Neural cell (in vitro differentiated cells): ENCODE measurements around the gene TMEM168. TPM values are rescaled to one million over a fixed set of nuclear protein-coding genes. Genes with fewer than 3 reads are reported as not detected.

Source experiments
- H2AFZ ChIP-seq: fragments of 200-600, 300-800 bp; sonication (generic), shearing (Covaris generic); 2 replicates; pipeline ENCODE4 v1.6.0; 2014; ENCODE audit warnings: low read depth, mild to moderate bottlenecking, antibody characterized with exemption, low read length, moderate library complexity
- H3F3A ChIP-seq: fragments of 200-600 bp; shearing (Covaris generic); 2 replicates; pipeline ENCODE4 v1.6.1; 2016; ENCODE audit warnings: mild to moderate bottlenecking, moderate library complexity, mixed read lengths, antibody characterized with exemption, low read length; ENCODE audit not compliant: insufficient read depth, poor library complexity, severe bottlenecking
- H3K27ac ChIP-seq: fragments of 200-600, 300-800 bp; sonication (generic), shearing (Covaris generic); 2 replicates; pipeline ENCODE4 v1.5.1; 2014; ENCODE audit warnings: mild to moderate bottlenecking, low read length, moderate library complexity
- H3K27me3 ChIP-seq: fragments of 300-800, 200-600 bp; sonication (generic), shearing (Covaris generic); 2 replicates; pipeline ENCODE4 v1.6.0; 2014; ENCODE audit warnings: mild to moderate bottlenecking, low read depth, low read length, moderate library complexity; ENCODE audit not compliant: insufficient read depth
- H3K36me3 ChIP-seq: fragments of 300-800, 200-600 bp; sonication (generic), shearing (Covaris generic); 2 replicates; pipeline ENCODE4 v1.5.1; 2014; ENCODE audit warnings: mild to moderate bottlenecking, antibody characterized with exemption, low read length, moderate library complexity; ENCODE audit not compliant: insufficient read depth
- H3K4me2 ChIP-seq: fragments of 300-800, 200-600 bp; sonication (generic), shearing (Covaris generic); 2 replicates; pipeline ENCODE4 v1.6.0; 2014; ENCODE audit warnings: mild to moderate bottlenecking, low read length
- H3K4me3 ChIP-seq: fragments of 300-800, 200-600 bp; sonication (generic), shearing (Covaris generic); 2 replicates; pipeline ENCODE4 v1.5.1; 2014; ENCODE audit warnings: mild to moderate bottlenecking, low read length, moderate library complexity
- H3K79me2 ChIP-seq: fragments of 200-600 bp; shearing (Covaris generic); replicated peaks from 2 replicates; pipeline ENCODE4 v1.6.0; 2014; ENCODE audit warnings: mild to moderate bottlenecking, low read length, moderate library complexity; ENCODE audit not compliant: insufficient read depth
- H3K9ac ChIP-seq: fragments of 300-800, 200-600 bp; sonication (generic), shearing (Covaris generic); 2 replicates; pipeline ENCODE4 v1.6.1; 2016; ENCODE audit warnings: mild to moderate bottlenecking, low read length, mixed read lengths
- H3K9me2 ChIP-seq: fragments of 200-600 bp; shearing (Covaris generic); 2 replicates; pipeline ENCODE4 v1.6.1; 2016; ENCODE audit warnings: mild to moderate bottlenecking, low read length, mixed read lengths; ENCODE audit not compliant: insufficient read depth
- H3K9me3 ChIP-seq: fragments of 200-600, 300-800 bp; sonication (generic), shearing (Covaris generic); 2 replicates; pipeline ENCODE4 v1.6.1; 2016; ENCODE audit warnings: mild to moderate bottlenecking, mixed run types, low read length, moderate library complexity, mixed read lengths
- H4K20me1 ChIP-seq: fragments of 200-600 bp; shearing (Covaris generic); 2 replicates; pipeline ENCODE4 v1.6.1; 2016; ENCODE audit warnings: mild to moderate bottlenecking, mixed run types; ENCODE audit not compliant: insufficient read depth
- CTCF ChIP-seq: fragments of 450-650 bp; IDR thresholded peaks from 2 replicates; pipeline ENCODE4 v1.5.1; 2014; ENCODE audit warnings: antibody characterized with exemption, mild to moderate bottlenecking, moderate library complexity; ENCODE audit not compliant: poor library complexity, severe bottlenecking
- EP300 ChIP-seq: fragments of 450-650 bp; conservative IDR thresholded peaks from 2 replicates; pipeline ENCODE4 v1.6.1; 2014; ENCODE audit warnings: antibody characterized with exemption, mild to moderate bottlenecking, moderate library complexity; ENCODE audit not compliant: poor library complexity, severe bottlenecking
- EZH2 ChIP-seq: fragments of 200-600, 300-800 bp; shearing (Covaris generic), sonication (generic); IDR thresholded peaks from 2 replicates; pipeline ENCODE4 v1.6.1; 2014; ENCODE audit warnings: antibody characterized with exemption, low read length, borderline replicate concordance, mild to moderate bottlenecking; ENCODE audit not compliant: insufficient read depth, poor library complexity, severe bottlenecking
- MXI1 ChIP-seq: fragments of 450-650 bp; conservative IDR thresholded peaks from 2 replicates; pipeline ENCODE4 v1.6.1; 2014; ENCODE audit warnings: antibody characterized with exemption, mild to moderate bottlenecking; ENCODE audit not compliant: poor library complexity, severe bottlenecking
- POLR2AphosphoS5 ChIP-seq: IDR thresholded peaks from 2 replicates; pipeline ENCODE4 v1.6.1; 2012
- RAD21 ChIP-seq: fragments of 450-650 bp; conservative IDR thresholded peaks from 2 replicates; pipeline ENCODE4 v1.6.1; 2014; ENCODE audit warnings: antibody characterized with exemption, mild to moderate bottlenecking, moderate library complexity
- REST ChIP-seq: IDR thresholded peaks from 2 replicates; pipeline ENCODE4 v1.6.1; 2012; ENCODE audit warnings: borderline replicate concordance
- SMC3 ChIP-seq: fragments of 450-650 bp; conservative IDR thresholded peaks from 2 replicates; pipeline ENCODE4 v1.6.1; 2014; ENCODE audit warnings: antibody characterized with exemption, mild to moderate bottlenecking, moderate library complexity; ENCODE audit not compliant: poor library complexity
- TAF1 ChIP-seq: IDR thresholded peaks from 2 replicates; pipeline ENCODE4 v1.6.1; 2012; ENCODE audit warnings: low read depth
- polyA plus RNA-seq: library from polyadenylated mRNA; depleted of rRNA; stranded (reverse); fragments of >200 nt; gene quantifications from 2 replicates; pipeline ENCODE4 v1.2.3, GENCODE V29; 2014

The TMEM168 gene
- polyA plus RNA-seq, 1 donor from 2014 or later = 21.9 TPM

- Histone ChIP-seq H3K4me3 (no peak overlapping the region), H3K79me2 (no peaks in the 10 kb centered on the region), H3K27ac (no peak overlapping the region), H3K4me2 (no peak overlapping the region), H4K20me1 (no peaks in the 10 kb centered on the region), H3F3A (no peaks in the 10 kb centered on the region), H2AFZ (no peak overlapping the region), H3K9me3 (no peaks in the 10 kb centered on the region), H3K9me2 (no peaks in the 10 kb centered on the region), H3K9ac (no peak overlapping the region), H3K36me3 (no peaks in the 10 kb centered on the region), H3K27me3 (no peaks in the 10 kb centered on the region)
- TF ChIP-seq CTCF (no peak), TAF1 (no peak), EP300 (no peak), SMC3 (no peak), EZH2 (no peak), RAD21 (no peak), POLR2AphosphoS5 (no peak), MXI1 (no peak), REST (no peak)
Observed at GRCh38 chr7:112744818-112745217, 45.4 kb downstream of the TMEM168 start.

- Histone ChIP-seq H3F3A (no peaks in the 10 kb centered on the region), H3K4me2 (no peak overlapping the region), H4K20me1 (no peaks in the 10 kb centered on the region), H2AFZ (no peak overlapping the region), H3K9ac (no peak overlapping the region), H3K36me3 (no peaks in the 10 kb centered on the region), H3K9me2 (no peaks in the 10 kb centered on the region), H3K27ac (no peak overlapping the region), H3K4me3 (no peak overlapping the region), H3K9me3 (no peaks in the 10 kb centered on the region), H3K27me3 (no peaks in the 10 kb centered on the region), H3K79me2 (no peaks in the 10 kb centered on the region)
- no peak for TF ChIP-seq CTCF
- TF ChIP-seq RAD21 = no peak
- no peak for TF ChIP-seq EP300
- TF ChIP-seq POLR2AphosphoS5 = no peak
- no peak for TF ChIP-seq EZH2
Observed at GRCh38 chr7:112743811-112744210, 46.4 kb downstream of the TMEM168 start.
